Measurements from ENCODE around the gene XPOT. TPM values are rescaled to one million over a fixed set of nuclear protein-coding genes. Genes with fewer than 3 reads are reported as not detected.

Gene XPOT
- 99.2 and 121 TPM in 2 replicates for total RNA-seq

DNA sequence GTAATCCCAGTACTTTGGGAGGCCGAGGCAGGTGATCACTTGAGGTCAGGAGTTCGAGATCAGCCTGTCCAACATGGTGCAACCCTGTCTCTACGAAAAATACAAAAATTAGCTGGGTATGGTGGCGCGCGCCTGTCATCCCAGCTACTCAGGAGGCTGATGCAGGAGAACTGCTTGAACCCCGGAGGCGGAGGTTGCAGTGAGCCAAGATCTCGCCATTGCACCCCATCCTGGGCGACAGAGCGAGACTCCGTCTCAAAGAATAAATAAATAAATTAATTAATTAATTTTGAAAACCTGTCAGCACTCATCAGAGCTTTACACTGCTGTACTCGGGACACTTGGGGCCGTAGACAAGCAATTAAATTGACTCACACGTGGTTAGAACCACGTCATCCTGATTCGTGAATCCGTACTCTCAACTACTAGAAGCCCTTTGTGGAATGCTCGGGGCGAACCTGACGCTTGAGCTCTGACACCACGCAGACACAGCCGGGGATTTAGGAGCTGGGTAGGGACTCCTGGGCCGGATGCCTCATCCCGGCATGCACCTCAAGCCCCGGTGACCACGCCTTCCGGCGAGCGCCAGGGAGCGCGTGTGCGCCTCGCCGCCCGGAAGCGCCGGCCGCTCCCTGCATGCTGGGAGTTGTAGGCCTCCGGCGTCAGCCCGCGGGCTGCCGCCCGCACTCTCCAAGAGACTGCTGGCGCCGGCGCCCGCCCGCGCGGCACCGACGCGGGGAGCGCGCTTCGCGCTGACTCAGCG lies at the start of gene XPOT:
Gene XPOT, plus strand, starts transcription at position 686 of the 763 bp plus-strand sequence. CDS start 5,644 bp downstream, outside the sequence.

GRCh38 chr12:64390275-64390851 lies 13.8 kb upstream of the XPOT start, which contains the start of gene C12orf56:
Gene C12orf56, minus strand, starts transcription at chr12:64390758. Its CDS starts 193 bp downstream, at chr12:64390565.

DNA sequence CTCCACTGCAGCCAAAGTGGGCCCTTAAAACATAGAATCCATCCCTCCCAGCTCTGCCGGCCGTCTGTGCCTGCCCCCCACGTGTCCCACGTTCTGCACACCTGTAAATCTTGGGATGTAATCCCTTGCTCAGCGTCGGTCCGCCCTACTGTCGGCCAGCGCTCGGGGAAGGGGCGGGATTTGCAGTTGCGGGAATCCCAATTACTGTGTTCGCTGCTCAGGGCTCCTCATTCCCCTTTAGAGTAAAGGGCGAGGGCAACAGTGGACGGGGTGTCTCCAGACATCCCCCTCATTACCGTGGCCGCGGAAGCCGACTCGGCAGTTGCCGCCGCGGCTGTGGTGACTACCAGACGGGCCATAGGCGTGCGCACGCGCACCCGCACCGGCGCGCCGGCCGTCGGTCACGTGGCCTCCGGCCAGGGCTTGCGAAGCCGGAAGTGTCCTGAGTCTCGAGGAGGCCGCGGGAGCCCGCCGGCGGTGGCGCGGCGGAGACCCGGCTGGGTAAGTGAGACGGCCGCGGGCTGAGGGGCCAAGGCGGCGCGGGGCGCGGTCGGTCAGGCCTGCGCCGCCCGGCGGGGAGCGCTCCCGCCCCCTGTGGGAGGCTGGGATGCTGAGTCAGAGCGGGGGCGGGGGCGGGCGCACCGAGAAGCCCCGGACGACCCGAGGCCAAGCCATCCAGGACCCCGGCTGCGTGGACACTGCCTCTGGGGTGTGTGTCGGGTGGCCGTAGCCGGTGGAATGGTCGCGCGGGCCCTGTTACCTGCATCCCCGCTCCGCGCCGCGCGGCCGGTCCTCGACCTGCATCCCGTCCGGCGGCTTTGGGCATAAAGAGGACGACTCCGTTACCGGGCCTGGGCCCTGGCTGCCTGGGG lies 47.7 kb downstream of the XPOT start, which contains the start of gene TBK1:
Gene TBK1, plus strand, starts transcription at position 434 of the 872 bp plus-strand sequence. CDS start 3,751 bp downstream, outside the sequence.

Other genes starting within 250 kb of the XPOT start
- 7.1 and 9.9 TPM in 2 replicates for gene KICS2, start 182.1 kb upstream of the XPOT start, total RNA-seq
- 1.9 and 2.0 TPM in 2 replicates for gene C12orf56, start 13.6 kb upstream of the XPOT start, total RNA-seq
- gene TBK1, start 47.7 kb downstream of the XPOT start, total RNA-seq = 29.1 and 36.5 TPM in 2 replicates
- 17.6 and 25.1 TPM in 2 replicates for gene RASSF3, start 206.1 kb downstream of the XPOT start, total RNA-seq

Data from smooth muscle cell of trachea (primary cell).